ENCODE measurements around the gene MORC1. TPM values are rescaled to one million over a fixed set of nuclear protein-coding genes. Genes with fewer than 3 reads are reported as not detected.

MORC1 gene
- total RNA-seq, 1 experiment from 2014 or later = not detected

DNA sequence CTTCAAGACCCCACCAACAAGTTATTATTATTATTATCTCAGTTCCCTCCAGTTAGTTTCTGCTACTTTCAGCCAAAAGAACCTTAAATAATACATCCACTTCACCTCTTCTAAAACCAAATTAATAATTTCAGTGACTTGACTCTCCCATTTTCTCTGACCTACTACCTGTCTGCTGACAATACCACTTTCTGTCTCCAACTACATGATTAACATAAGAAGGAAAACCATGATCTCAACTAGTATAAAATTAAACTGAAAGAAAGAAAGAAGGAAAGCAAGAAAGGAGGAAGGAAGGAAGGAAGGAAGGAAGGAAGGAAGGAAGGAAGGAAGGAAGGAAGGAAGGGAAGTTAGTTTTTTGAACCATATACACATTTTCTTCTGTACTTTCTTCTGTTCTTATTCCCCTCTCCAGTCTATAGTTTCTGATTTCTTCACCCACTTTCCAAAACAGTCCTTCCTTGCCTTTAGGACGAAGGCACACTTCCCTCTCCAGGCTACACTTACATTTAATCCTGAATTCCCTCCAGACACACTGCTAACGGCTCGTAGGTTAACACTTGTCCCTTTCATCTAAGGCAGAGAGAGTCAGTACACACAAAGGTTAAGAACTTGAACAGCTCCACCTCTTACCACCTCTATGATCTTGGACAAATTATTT lies 84.8 kb downstream of the MORC1 start:
- H3K27ac ChIP-seq (ENCODE audit: low read length) = no peak overlapping the region
- H3K9me3 ChIP-seq (ENCODE audit: control insufficient read depth, insufficient read depth, low read depth, low read length) = no peaks in the 10 kb centered on the region
- peaks cover 6% of the 10 kb centered on the region for H3K27me3 ChIP-seq (ENCODE audit: control insufficient read depth, insufficient read depth, low read length)
- DNase-seq (ENCODE audit: low read depth, low spot score) (no peak), ATAC-seq (no peak)
- in situ Hi-C loops (cut with HindIII; ENCODE audit: low pct_unique_long_range_greater_than_20kb, low sequenced_read_pairs) = no loop called here
- H3K36me3 ChIP-seq (ENCODE audit: control insufficient read depth, insufficient read depth, low read length) = no peaks in the 10 kb centered on the region
- no peaks in the 10 kb centered on the region for H3K4me1 ChIP-seq (ENCODE audit: control insufficient read depth, insufficient read depth, low read length)
- ChIA-PET POLR2A (no interaction called here), CTCF (no interaction called here)
- intact Hi-C loops (cut with micrococcal nuclease; ENCODE audit: unreplicated experiment) = no loop called here
- TF ChIP-seq POLR2AphosphoS5 (IDR thresholded peaks at IDR 0.05; ENCODE audit: low read depth, low read length) = no peak
- TF ChIP-seq TCF7L2 (IDR thresholded peaks at IDR 0.05; ENCODE audit: low read depth, low read length) = no peak
- TF ChIP-seq, protein P1, sequence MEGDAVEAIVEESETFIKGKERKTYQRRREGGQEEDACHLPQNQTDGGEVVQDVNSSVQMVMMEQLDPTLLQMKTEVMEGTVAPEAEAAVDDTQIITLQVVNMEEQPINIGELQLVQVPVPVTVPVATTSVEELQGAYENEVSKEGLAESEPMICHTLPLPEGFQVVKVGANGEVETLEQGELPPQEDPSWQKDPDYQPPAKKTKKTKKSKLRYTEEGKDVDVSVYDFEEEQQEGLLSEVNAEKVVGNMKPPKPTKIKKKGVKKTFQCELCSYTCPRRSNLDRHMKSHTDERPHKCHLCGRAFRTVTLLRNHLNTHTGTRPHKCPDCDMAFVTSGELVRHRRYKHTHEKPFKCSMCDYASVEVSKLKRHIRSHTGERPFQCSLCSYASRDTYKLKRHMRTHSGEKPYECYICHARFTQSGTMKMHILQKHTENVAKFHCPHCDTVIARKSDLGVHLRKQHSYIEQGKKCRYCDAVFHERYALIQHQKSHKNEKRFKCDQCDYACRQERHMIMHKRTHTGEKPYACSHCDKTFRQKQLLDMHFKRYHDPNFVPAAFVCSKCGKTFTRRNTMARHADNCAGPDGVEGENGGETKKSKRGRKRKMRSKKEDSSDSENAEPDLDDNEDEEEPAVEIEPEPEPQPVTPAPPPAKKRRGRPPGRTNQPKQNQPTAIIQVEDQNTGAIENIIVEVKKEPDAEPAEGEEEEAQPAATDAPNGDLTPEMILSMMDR (IDR thresholded peaks at IDR 0.05) = no peak
- BruUV-seq (replicated peaks) = no TSS peak
- no peak overlapping the region for H3K4me3 ChIP-seq (ENCODE audit: low read depth in 2 of 2, low read length in 2 of 2)

DNA sequence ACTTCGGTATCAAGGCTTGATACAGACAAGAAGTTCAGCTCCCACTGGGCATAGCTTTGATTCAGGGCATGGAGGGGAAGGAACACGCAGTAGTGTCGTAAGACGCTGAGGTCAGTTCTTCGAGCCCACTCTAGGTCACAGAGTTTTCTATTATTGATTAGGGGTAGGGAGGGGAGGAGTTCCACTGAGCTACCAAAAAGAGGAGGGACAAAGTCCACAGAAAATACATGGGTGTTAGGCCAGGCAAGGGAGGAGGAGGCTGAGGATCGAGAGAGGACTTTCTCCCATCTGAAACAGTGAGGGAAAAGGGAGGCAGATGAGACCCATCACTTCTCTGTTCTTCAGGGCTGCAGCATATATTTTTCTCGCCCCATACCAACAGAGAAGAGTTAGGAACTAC lies 89.2 kb downstream of the MORC1 start:
- H3K9me3 ChIP-seq (ENCODE audit: control insufficient read depth, insufficient read depth, low read depth, low read length) = no peaks in the 10 kb centered on the region
- intact Hi-C loops (cut with micrococcal nuclease; ENCODE audit: unreplicated experiment) = no loop called here
- no peak overlapping the region for H3K4me3 ChIP-seq (ENCODE audit: low read depth in 2 of 2, low read length in 2 of 2)
- H3K27me3 ChIP-seq (ENCODE audit: control insufficient read depth, insufficient read depth, low read length) = peaks cover 7% of the 10 kb centered on the region
- no peak overlapping the region for H3K27ac ChIP-seq (ENCODE audit: low read length)
- no TSS peak for BruUV-seq (replicated peaks)
- in situ Hi-C loops (cut with HindIII; ENCODE audit: low pct_unique_long_range_greater_than_20kb, low sequenced_read_pairs) = no loop called here
- ChIA-PET CTCF (no interaction called here), POLR2A (no interaction called here)
- DNase-seq (ENCODE audit: low read depth, low spot score) (no peak), ATAC-seq (no peak)
- no peaks in the 10 kb centered on the region for H3K36me3 ChIP-seq (ENCODE audit: control insufficient read depth, insufficient read depth, low read length)
- H3K4me1 ChIP-seq (ENCODE audit: control insufficient read depth, insufficient read depth, low read length) = no peaks in the 10 kb centered on the region
- TF ChIP-seq TCF7L2 (IDR thresholded peaks at IDR 0.05; ENCODE audit: low read depth, low read length) (no peak), SIN3A (IDR thresholded peaks at IDR 0.05; ENCODE audit: borderline replicate concordance, insufficient read depth, low read depth, low read length) (no peak), POLR2AphosphoS5 (IDR thresholded peaks at IDR 0.05; ENCODE audit: low read depth, low read length) (no peak)
- TF ChIP-seq, protein P1 (IDR thresholded peaks at IDR 0.05) = no peak
- TF ChIP-seq, protein P2, sequence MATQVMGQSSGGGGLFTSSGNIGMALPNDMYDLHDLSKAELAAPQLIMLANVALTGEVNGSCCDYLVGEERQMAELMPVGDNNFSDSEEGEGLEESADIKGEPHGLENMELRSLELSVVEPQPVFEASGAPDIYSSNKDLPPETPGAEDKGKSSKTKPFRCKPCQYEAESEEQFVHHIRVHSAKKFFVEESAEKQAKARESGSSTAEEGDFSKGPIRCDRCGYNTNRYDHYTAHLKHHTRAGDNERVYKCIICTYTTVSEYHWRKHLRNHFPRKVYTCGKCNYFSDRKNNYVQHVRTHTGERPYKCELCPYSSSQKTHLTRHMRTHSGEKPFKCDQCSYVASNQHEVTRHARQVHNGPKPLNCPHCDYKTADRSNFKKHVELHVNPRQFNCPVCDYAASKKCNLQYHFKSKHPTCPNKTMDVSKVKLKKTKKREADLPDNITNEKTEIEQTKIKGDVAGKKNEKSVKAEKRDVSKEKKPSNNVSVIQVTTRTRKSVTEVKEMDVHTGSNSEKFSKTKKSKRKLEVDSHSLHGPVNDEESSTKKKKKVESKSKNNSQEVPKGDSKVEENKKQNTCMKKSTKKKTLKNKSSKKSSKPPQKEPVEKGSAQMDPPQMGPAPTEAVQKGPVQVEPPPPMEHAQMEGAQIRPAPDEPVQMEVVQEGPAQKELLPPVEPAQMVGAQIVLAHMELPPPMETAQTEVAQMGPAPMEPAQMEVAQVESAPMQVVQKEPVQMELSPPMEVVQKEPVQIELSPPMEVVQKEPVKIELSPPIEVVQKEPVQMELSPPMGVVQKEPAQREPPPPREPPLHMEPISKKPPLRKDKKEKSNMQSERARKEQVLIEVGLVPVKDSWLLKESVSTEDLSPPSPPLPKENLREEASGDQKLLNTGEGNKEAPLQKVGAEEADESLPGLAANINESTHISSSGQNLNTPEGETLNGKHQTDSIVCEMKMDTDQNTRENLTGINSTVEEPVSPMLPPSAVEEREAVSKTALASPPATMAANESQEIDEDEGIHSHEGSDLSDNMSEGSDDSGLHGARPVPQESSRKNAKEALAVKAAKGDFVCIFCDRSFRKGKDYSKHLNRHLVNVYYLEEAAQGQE (IDR thresholded peaks at IDR 0.05; ENCODE audit: insufficient read depth in 1 of 2, low read depth in 2 of 2, low read length in 1 of 2) = no peak

Data from Panc1 (cell line).